Measurements from ENCODE around the gene RPAP3.
A peak's percentile ranks its signal among the peaks of the same experiment; 100 is the strongest.

RPAP3 gene

GRCh38 chr12:47741340-47741703 lies 35.5 kb upstream of the RPAP3 start:
- peak; percentile 17 for DNase-seq

GRCh38 chr12:47740606-47741339 lies 34.9 kb upstream of the RPAP3 start:
- no peak for DNase-seq

DNA sequence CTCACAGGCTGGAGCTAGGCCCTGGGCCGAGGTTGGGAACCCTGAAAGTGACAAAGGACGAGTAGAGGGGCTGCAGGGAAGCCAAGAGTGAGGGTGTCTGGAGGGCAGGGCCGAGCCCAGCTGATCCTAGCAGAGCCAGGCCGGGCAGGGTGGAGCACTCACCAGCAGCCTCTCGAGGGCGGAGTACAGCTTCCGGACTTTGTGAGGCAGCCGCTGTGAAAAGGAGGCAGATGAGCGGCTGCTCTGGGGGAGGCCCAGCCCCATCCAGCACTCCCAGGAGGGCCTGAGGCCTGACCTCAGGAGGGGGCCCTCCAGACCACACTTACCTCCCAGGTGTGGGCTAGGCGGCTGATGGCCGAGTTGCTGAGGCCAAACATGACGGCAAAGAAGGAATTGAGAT lies 34.1 kb upstream of the RPAP3 start:
- DNase-seq, result no peak

- DNase-seq, result no peak
These were observed 33.5 kb upstream of the RPAP3 start for GRCh38 chr12:47739297-47739696.

DNA sequence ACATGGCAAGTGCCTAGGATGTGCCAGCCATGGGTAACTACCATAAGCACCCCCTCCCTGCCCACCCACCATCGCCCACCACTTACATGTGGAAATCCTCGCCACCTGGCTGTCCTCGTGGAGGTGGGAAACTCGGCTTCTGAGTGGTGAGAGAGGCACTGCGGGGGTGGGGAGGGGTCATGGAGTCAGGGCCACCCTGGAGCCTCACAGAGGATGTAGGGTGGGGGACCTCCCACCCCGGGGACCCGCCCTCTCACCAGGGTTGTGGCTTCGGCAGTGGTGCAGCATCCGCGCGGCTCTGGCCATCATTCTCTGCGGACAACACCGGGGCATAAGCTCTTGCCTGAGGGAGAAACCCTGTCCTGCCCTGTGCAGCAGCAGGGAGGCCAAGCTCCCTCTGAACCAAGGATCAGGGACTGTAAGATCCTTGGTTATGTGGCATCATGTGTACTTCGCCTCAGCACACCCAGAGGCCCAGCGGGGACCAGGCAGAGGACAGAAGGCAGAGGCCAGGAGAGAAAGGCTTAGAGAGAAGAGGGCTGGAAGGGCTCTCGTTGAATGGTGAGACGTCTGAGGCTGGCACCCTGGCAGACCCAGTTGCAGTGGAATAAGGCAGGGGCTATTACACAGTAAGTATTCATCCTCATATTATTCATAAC lies 32.2 kb upstream of the RPAP3 start:
- DNase-seq, result no peak

DNA sequence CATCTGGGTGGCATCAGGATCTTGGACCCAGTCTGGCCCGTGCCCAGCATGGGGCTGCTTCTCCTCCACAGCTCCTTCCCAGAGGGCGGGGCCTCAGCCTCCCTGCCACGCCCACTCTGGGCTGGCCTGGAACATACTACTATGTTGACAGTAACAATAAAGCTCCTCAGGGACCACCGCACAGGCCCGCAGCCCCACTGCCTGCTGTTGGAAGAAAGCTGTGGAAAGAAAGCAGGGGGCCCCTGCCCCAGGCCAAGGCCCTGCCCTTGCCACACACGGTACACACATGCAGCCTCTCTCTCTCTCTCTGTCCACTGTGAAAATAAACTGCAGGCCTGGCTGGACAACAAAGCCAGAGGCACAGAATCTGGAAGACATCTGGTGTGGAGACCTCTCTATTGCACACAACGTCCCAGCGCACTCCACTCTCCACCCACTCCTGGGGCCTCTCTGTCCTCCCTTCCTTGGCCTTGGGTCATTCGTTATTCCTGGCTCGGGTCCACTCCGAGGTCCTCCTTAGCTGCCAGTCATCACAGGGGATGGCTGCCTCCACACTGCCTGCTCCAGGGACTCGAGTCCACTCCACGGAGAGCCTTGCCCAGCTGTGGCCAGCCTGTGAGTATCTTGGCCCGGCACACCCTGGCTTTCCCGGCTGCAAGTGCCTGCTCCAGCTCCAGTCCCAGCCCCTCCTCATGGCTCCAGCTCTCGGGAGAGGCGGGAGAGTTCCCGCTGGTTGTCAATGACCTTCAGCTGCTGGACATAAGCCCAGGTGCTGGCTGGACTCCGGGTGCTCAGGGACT lies 31.2 kb upstream of the RPAP3 start:
- no peak for DNase-seq

- no peak for DNase-seq
These were observed 30.4 kb upstream of the RPAP3 start for GRCh38 chr12:47736216-47736615.

DNA sequence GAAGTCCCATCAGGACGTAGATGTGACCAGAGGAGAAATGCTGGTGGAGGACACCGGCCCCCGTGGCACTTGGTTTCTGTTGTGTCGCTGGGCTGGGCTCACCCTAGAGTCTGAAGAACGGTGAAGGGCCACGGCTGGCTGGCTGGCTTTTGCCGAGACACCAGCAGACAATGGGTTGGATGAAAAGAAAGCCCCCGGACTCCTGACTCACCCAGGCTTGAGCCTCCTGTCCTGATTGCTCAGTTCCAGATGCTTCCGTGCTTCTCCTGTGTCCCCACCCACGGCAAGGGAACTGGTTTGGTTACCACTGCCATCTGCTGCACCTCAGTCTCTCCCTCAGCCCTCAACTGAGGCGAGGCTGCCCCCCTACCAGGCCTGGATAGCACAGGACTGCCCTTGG lies 29.8 kb upstream of the RPAP3 start:
- DNase-seq, result no peak

- no peak for DNase-seq
These were observed 29.1 kb upstream of the RPAP3 start for GRCh38 chr12:47734725-47735480.

- DNase-seq, result no peak
These were observed 27.3 kb upstream of the RPAP3 start for GRCh38 chr12:47733142-47733541.

DNA sequence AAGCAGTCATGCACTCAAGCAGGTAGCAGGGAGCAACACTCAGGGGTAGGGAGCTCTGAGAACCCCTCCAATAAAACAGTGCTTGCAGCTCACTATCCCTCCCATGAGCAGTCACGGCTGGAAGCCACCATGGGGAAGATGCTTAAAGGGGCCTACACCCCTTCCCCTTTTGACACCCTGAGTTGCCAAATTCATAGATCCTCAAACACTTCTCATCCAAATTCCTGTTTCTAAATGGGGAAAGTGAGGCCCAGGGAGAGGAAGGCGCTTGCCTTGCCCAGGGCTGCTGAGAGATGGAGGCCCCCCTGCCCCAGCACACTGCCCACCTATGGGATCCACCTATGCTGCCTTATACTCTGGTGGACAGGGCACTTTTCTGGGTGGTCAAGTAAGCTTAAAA lies 26.7 kb upstream of the RPAP3 start:
- no peak for DNase-seq

DNA sequence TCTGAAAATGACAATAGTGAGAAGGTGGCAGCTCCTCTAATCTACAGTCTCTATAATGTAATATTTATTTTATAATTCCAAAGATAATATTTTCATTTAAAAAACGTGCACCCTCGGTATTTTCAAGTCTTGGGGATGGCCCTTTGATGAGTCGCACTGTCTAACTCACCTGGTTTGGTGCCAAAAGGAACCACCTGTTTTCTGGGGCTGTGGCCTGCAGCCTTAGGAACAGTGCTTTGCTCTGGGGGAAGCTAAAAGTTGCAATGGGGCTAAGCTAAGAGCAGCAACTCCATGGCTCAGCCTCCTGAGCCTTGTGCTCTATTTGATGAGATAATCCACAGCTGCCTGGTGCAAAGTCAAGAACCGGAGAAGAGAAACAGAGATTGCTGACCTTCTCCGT lies 25.9 kb upstream of the RPAP3 start:
- DNase-seq, result no peak

- DNase-seq, result peak; percentile 44
These were observed 24.5 kb upstream of the RPAP3 start for GRCh38 chr12:47730341-47730744.

- no peak for DNase-seq
These were observed 23.4 kb upstream of the RPAP3 start for GRCh38 chr12:47729233-47729632.

DNA sequence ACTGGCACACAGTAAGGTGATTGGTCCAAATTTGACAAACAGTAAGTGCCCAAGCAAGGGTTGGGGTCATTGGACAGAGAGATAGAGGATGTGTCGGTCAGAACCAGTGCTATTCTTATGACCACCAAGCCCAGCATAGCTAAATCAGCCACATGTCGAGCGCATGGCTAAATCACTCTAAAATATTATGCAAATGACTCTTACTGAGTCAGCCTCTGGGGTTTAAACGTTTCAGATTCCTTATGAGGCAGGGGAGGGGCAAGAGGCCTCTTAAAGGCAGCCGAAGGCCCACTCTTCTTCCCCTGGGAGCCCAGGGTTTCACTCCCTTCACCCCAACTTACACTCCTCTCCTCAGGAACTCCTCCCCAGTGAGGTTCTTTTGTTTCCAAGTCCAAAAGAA lies 20.1 kb upstream of the RPAP3 start:
- DNase-seq, result no peak

DNA sequence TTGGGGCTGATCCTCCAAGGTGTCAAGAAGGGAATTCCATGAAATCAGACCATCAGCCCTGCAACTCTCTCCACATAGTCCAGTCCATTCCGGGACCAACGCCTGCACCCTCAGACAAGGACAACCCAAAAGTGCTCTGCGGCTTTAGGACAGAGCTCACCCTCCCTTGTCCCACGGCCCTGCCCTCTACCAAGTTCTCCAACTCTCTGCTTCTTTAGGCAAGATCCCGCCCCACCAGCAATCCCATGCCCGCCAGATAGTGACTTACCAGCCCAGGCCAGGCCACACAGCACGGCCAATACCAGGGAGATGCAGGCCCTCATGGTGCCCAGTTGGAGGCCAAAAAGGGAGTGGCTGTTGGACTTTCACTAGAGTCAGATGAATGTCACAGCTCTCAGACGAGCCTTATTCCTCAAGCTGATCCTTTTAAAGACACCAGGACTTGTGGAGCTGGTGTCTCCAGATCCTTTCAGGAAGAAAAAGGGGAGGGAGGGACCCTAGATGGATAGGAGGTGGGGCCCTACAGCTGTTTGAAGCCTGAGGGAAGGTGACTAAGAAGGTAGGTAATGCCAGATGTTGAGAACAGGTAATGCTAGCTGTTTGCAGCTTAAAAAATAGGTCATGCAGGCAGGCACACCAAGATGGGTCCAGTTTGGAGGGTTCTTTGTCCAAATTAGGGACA lies 19.4 kb upstream of the RPAP3 start, which contains the start of gene ENDOU:
Gene ENDOU, minus strand, starts transcription at position 400 of the 682 bp plus-strand sequence. Its CDS starts 77 bp downstream, at position 323.
- no peak for DNase-seq

GRCh38 chr12:47722941-47723631 lies 17.3 kb upstream of the RPAP3 start:
- DNase-seq, result no peak

GRCh38 chr12:47722136-47722834 lies 16.5 kb upstream of the RPAP3 start:
- DNase-seq, result no peak

- peak; percentile 32 for DNase-seq
These were observed 15.7 kb upstream of the RPAP3 start for GRCh38 chr12:47721431-47721973.

- DNase-seq, result no peak
These were observed 12.7 kb upstream of the RPAP3 start for GRCh38 chr12:47718531-47718930.
